MG63 (cell line): ENCODE data around the gene HMGN1. TPM values are rescaled to one million over a fixed set of nuclear protein-coding genes. Genes with fewer than 3 reads are reported as not detected.
"Not testable (repeated sequence)": the region's sequence is repeated elsewhere in the genome, so short reads cannot be mapped to it uniquely, and the experiment has no call there.

Source experiments
- DNase-seq: peaks from one replicate; pipeline ENCODE4 v3.0.0-alpha.2; 2020
- H3K27me3 ChIP-seq: fragments of 250-450 bp; sonication (Bioruptor Pico); 2 replicates; pipeline ENCODE4 v1.5.1; 2020; ENCODE audit warnings: mild to moderate bottlenecking, moderate library complexity
- H3K36me3 ChIP-seq: fragments of 250-450 bp; sonication (Bioruptor Pico); 2 replicates; pipeline ENCODE4 v1.5.1; 2020; ENCODE audit warnings: mild to moderate bottlenecking, moderate library complexity
- H3K4me3 ChIP-seq: fragments of 250-450 bp; sonication (Bioruptor Pico); 2 replicates; pipeline ENCODE4 v1.5.1; 2020; ENCODE audit warnings: mild to moderate bottlenecking, moderate library complexity
- H3K9me3 ChIP-seq: fragments of 250-450 bp; sonication (Bioruptor Pico); 2 replicates; pipeline ENCODE4 v1.5.1; 2020; ENCODE audit warnings: mild to moderate bottlenecking, moderate library complexity
- total RNA-seq: library from RNA; depleted of rRNA; stranded (reverse); fragments of >200 nt; shearing (Covaris generic); gene quantifications from 2 replicates; pipeline ENCODE4 v1.2.3, GENCODE V29; 2014; ENCODE audit warnings: low replicate concordance

Gene HMGN1
- total RNA-seq, 1 experiment from 2014 or later = 474 TPM

DNA sequence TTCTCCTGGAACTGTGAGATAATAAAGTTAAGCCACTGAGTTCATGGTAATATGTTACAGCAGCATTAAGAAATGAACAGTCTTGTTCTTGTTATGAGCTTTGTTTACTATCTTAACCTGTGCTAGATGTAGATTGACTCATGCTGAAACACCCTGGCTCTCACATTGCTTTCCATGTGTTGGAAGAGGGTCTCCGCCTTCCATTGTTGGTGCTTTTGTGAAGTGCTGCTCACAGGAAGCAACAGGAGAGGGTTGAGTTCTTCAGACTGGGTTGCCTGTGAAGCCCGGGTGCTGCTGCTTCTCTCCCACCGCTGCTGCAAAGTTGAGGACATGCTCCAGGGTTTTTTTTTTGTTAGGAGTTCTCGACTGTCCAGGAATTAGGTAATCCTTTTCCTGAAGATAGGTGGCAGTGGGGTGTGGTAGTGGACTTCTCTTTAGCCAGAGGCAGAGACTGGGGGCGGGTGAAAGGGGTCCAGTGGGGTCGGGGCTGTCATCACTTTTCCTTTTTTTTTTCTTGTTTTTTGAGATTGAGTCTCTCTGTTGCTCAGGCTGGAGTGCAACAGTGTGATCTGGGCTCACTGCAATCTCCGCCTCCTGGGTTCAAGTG lies 28.7 kb upstream of the HMGN1 start:
- Histone ChIP-seq H3K4me3 (no peak overlapping the region), H3K27me3 (no peaks in the 10 kb centered on the region), H3K9me3 (no peaks in the 10 kb centered on the region), H3K36me3 (peaks cover 3% of the 10 kb centered on the region)
- DNase-seq = no peak

- no peaks in the 10 kb centered on the region for H3K36me3 ChIP-seq
- H3K4me3 ChIP-seq = no peak overlapping the region
- DNase-seq = no peak
- peaks cover 2% of the 10 kb centered on the region; the same call in 1 of the 2 replicates for H3K9me3 ChIP-seq
- H3K27me3 ChIP-seq = no peaks in the 10 kb centered on the region
These were observed 26.6 kb upstream of the HMGN1 start for GRCh38 chr21:39375446-39375845.

DNA sequence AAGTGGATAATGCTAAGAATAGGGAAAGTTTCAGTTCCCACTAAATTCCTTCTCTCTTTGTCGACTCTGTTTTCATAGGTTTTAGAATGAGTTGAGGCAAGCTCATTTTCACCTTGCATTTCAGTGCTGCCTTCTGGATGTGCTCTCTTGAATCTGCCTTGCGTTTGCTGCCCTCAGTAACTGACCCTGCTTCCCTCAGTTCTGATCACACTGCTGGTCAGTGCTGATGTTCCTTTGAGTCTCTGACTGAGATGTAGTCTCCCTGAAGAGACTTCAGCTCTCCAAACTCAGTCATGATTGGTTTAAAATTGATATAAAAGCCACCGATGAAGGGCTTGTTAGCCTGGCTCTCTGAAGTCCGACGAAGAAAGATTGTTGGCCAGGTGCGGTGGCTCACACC lies 25.2 kb upstream of the HMGN1 start:
- DNase-seq = no peak
- Histone ChIP-seq H3K9me3 (peaks cover 2% of the 10 kb centered on the region; the same call in 1 of the 2 replicates), H3K27me3 (no peaks in the 10 kb centered on the region), H3K4me3 (no peak overlapping the region), H3K36me3 (no peaks in the 10 kb centered on the region)

GRCh38 chr21:39373634-39374033 lies 24.7 kb upstream of the HMGN1 start:
- H3K36me3 ChIP-seq = no peaks in the 10 kb centered on the region
- H3K4me3 ChIP-seq = no peak overlapping the region
- peak; percentile 47 for DNase-seq
- H3K27me3 ChIP-seq = no peaks in the 10 kb centered on the region
- H3K9me3 ChIP-seq = peaks cover 2% of the 10 kb centered on the region; the same call in 1 of the 2 replicates

DNA sequence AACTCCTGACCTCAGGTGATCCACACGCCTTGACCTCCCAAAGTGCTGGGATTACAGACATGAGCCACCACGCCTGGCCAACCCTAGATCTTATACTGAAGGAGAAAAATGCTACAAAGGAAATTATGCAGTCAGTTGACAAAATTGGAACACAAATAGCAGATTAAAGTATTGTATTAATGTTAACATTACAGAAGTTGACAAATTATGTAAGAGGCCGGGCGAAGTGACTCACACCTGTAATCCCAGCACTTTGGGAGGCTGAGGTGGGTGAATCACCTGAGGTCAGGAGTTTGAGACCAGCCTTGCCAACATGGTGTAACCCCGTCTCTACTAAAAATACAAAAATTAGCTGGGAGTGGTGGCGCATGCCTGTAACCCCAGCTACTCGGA lies 21.0 kb upstream of the HMGN1 start:
- H3K4me3 ChIP-seq, H3K27me3 ChIP-seq, H3K9me3 ChIP-seq, H3K36me3 ChIP-seq: not testable (repeated sequence)
- DNase-seq = peak; percentile 35

GRCh38 chr21:39367783-39368182 lies 18.9 kb upstream of the HMGN1 start:
- Histone ChIP-seq H3K27me3 (no peaks in the 10 kb centered on the region), H3K36me3 (no peaks in the 10 kb centered on the region), H3K4me3 (no peak overlapping the region)

DNA sequence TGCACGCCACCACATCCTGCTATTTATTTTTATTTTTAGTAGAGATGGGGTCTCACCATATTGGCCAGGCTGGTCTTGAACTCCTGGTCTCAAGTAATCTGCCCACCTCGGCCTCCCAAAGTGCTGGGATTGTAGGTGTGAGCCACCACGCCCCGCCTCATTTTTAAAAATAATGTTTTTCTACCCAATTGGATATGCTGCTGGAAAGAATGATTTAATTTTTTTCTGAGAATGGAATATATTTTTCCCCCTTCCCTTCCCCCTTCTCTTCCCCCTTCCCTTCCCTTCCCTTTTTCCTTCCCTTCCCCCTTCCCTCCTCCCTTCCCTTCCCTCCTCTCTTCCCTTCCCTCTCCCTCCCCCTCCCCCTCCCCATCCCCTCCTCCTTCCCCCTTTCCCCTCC lies 17.7 kb upstream of the HMGN1 start:
- Histone ChIP-seq H3K9me3 (peaks cover 6% of the 10 kb centered on the region; the same call in 1 of the 2 replicates), H3K27me3 (no peaks in the 10 kb centered on the region), H3K36me3 (no peaks in the 10 kb centered on the region), H3K4me3 (no peak overlapping the region)
- no peak for DNase-seq

More at GRCh38 chr21:39367783-39368182, 18.9 kb upstream of the HMGN1 start:
- no peak for DNase-seq
- peaks cover 6% of the 10 kb centered on the region; the same call in 1 of the 2 replicates for H3K9me3 ChIP-seq

DNA sequence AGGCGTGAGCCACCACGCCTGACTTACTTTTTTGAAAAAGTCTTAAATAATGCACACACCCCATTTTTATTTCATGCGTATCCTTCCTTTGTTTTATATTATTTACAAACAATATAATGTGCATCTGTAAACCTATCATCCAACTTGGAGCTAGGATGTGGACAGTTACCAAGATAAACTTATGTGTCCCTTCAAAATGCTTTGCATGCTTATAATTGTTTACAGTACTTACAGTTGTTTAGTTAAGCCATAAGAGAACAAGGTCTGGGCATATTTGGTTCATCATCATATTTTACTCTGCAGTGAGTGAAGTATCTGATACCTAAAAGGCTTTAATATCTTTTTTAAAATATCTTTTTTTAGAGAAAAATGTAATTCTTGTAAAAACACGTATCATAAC lies 16.1 kb upstream of the HMGN1 start:
- no peaks in the 10 kb centered on the region for H3K27me3 ChIP-seq
- H3K36me3 ChIP-seq = no peaks in the 10 kb centered on the region
- peaks cover 4% of the 10 kb centered on the region; the same call in 1 of the 2 replicates for H3K9me3 ChIP-seq
- H3K4me3 ChIP-seq = no peak overlapping the region
- no peak for DNase-seq

DNA sequence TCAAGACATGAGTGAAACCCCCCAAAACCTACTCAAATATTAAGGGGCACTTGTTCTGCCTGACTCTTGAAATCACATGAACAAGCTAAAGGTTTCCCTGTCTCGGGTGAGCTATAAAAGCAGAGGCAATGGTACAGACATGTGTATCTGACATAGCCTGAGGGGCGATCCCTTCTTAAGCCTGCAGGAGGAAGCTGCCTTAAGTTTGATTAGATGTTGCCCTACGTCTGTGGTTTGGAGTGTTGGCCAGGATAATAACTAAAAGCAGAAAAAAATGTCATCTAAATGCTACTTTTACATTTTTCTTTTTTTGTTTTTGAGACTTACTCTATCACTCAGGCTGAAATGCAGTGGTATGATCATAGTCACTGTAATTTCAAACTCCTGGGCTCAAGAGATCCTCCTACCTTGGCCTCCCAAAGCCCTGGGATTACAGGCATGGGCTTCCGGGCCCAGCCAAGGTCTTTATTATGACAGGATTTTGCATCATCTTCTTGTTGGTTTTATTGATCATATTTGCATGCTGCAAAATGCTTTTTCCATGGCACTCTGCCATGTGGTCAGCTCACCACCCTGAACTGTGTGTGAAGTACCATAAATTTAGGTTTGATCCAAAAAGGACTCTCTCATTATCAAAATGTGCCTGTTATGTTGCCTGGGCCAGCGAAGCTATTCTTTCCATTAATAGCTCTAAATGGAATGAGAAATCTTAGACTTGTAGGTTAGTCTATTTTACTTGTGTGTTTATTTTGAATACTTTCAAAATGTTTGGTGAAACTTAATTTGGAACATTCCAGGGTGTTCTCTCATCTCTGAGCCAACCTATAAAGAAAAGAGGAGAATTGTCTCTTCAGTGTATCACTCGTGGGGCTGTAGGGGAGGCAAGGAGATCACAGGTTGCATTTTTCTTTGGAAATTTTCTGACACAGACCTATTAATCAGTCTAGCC lies 15.0 kb upstream of the HMGN1 start:
- Histone ChIP-seq H3K9me3 (peaks cover 4% of the 10 kb centered on the region; the same call in 1 of the 2 replicates), H3K36me3 (no peaks in the 10 kb centered on the region), H3K4me3 (no peak overlapping the region), H3K27me3 (no peaks in the 10 kb centered on the region)
- DNase-seq = peak; percentile 56

GRCh38 chr21:39362733-39363132 lies 13.8 kb upstream of the HMGN1 start:
- H3K27me3 ChIP-seq = no peaks in the 10 kb centered on the region
- DNase-seq = no peak
- H3K4me3 ChIP-seq = no peak overlapping the region

GRCh38 chr21:39359382-39359781 lies 10.5 kb upstream of the HMGN1 start:
- Histone ChIP-seq H3K9me3 (no peaks in the 10 kb centered on the region), H3K36me3 (no peaks in the 10 kb centered on the region), H3K4me3 (no peak overlapping the region), H3K27me3 (no peaks in the 10 kb centered on the region)
- no peak for DNase-seq

More at GRCh38 chr21:39362733-39363132, 13.8 kb upstream of the HMGN1 start:
- H3K36me3 ChIP-seq = no peaks in the 10 kb centered on the region
- peaks cover 2% of the 10 kb centered on the region; the same call in 1 of the 2 replicates for H3K9me3 ChIP-seq

- Histone ChIP-seq H3K36me3 (peaks cover under 1% of the 10 kb centered on the region), H3K4me3 (no peak overlapping the region), H3K27me3 (no peaks in the 10 kb centered on the region), H3K9me3 (0 out of 2 replicates have a peak, but pooled peaks cover 2% of the 10 kb centered on the region)
- DNase-seq = no peak
These were observed 4.4 kb upstream of the HMGN1 start for GRCh38 chr21:39353295-39353694.

- no peaks in the 10 kb centered on the region for H3K27me3 ChIP-seq
- peaks cover 30% of the 10 kb centered on the region for H3K36me3 ChIP-seq
- DNase-seq = no peak
- H3K9me3 ChIP-seq = 0 out of 2 replicates have a peak, but pooled peaks cover 2% of the 10 kb centered on the region
- H3K4me3 ChIP-seq = no peak overlapping the region
These were observed 1.5 kb upstream of the HMGN1 start for GRCh38 chr21:39350094-39351005.

- Histone ChIP-seq H3K36me3 (peaks cover 39% of the 10 kb centered on the region), H3K27me3 (no peaks in the 10 kb centered on the region), H3K4me3 (peak overlapping the region; percentile 43), H3K9me3 (0 out of 2 replicates have a peak, but pooled peaks cover 2% of the 10 kb centered on the region)
- peak; percentile 97 for DNase-seq
These were observed 564 bp upstream of the HMGN1 start for GRCh38 chr21:39349211-39350093.

GRCh38 chr21:39348040-39348354 lies 891 bp downstream of the HMGN1 start:
- no peak for DNase-seq
- Histone ChIP-seq H3K9me3 (no peaks in the 10 kb centered on the region), H3K36me3 (peaks cover 52% of the 10 kb centered on the region), H3K4me3 (peak overlapping the region; percentile 94), H3K27me3 (no peaks in the 10 kb centered on the region)

DNA sequence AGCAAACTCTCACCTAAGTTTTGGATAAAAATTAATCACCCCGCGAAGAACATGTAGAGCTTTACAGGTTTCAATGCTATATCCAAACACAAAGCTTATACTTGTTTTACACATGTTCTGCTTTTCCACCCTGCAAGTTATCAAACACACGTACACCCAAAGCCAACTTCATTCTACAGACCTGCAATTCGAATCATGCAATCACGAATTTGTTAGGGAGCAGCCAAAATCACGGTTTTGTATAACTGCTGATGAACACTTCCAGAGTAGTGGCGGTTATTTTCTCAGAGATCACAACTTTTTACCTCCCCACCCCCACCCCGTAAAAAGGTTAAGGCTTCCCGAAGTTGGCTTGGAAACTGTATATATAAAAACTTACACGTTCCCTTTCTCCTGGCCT lies 1.4 kb downstream of the HMGN1 start:
- H3K4me3 ChIP-seq = peak overlapping the region; percentile 94
- DNase-seq = no peak
- peaks cover 53% of the 10 kb centered on the region for H3K36me3 ChIP-seq
- no peaks in the 10 kb centered on the region for H3K9me3 ChIP-seq
- H3K27me3 ChIP-seq = no peaks in the 10 kb centered on the region
